Muscle layer of duodenum (tissue), 2 donors: ENCODE measurements around the gene OLFM3.

Experiments
- H3K27ac ChIP-seq: one replicate; pipeline ENCODE4 v1.7.0; 2013; ENCODE audit warnings: mild to moderate bottlenecking, low read length
- H3K27me3 ChIP-seq: one replicate; pipeline ENCODE4 v1.7.0; 2013; ENCODE audit warnings: low read depth, mild to moderate bottlenecking, control low read depth, low read length
- H3K36me3 ChIP-seq, 2 donors: one replicate each; pipeline ENCODE4 v1.7.0; 2013; ENCODE audit warnings: low read length in 2 of 2, control low read depth in 1 of 2, mild to moderate bottlenecking in 1 of 2; ENCODE audit not compliant: insufficient read depth in 2 of 2, control insufficient read depth in 1 of 2
- H3K4me1 ChIP-seq, 2 donors: one replicate each; pipeline ENCODE4 v1.7.0; 2013; ENCODE audit warnings: low read length in 2 of 2, mild to moderate bottlenecking in 2 of 2, control low read depth in 1 of 2, moderate library complexity in 1 of 2; ENCODE audit not compliant: insufficient read depth in 2 of 2, control insufficient read depth in 1 of 2
- H3K4me3 ChIP-seq, 2 donors: one replicate each; pipeline ENCODE4 v1.7.0; 2013; ENCODE audit warnings: low read length in 2 of 2, low read depth in 1 of 2, mild to moderate bottlenecking in 1 of 2
- H3K9me3 ChIP-seq, 2 donors: one replicate each; pipeline ENCODE4 v1.7.0; 2013; ENCODE audit warnings: low read length in 2 of 2, control low read depth in 1 of 2, mild to moderate bottlenecking in 1 of 2; ENCODE audit not compliant: control insufficient read depth in 1 of 2
- donor health status: healthy.

Gene OLFM3

DNA sequence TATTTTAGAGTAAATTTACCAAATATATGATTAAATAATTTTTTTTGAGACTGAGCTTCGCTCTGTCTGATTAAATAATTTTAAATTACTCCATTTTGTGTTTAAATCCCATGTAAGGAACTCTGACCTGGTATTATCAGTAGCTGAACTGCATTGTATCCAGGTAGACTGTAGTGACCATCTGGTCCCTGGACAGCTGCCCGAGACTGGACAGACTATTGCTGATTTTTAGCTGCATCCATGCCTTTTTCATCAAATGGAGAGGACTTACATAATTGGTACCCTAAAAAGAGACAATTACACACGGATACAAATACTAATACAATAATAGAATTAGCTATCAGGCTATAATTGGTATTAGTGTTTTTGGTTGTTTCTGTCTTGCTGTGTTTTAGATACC lies 20.6 kb downstream of the OLFM3 start:
- Histone ChIP-seq H3K4me1 (no peaks in the 10 kb centered on the region), H3K36me3 (no peaks in the 10 kb centered on the region), H3K27ac (no peak overlapping the region), H3K4me3 (no peak overlapping the region), H3K27me3 (no peaks in the 10 kb centered on the region), H3K9me3 (no peaks in the 10 kb centered on the region)

DNA sequence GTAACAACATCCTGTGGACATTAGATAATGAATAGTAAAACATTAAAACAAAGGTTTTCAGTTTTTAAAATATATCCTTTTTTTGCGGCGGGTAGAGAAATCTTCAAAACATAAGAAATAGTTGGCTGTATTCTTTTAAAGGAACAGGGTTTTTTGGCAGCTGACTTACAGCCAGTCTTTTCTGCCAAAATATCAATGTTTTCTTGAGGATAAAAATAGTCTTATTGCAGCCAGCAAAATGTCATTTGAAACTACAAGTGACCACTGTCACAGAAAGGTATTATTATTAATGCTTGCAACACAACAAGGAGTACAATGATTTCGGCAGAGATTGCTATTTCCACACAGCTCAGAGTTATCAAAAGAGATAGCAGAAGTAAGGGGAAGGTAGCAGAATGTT lies 21.4 kb downstream of the OLFM3 start:
- H3K4me3 ChIP-seq = no peak overlapping the region
- no peaks in the 10 kb centered on the region for H3K27me3 ChIP-seq
- no peaks in the 10 kb centered on the region for H3K4me1 ChIP-seq
- H3K9me3 ChIP-seq = no peaks in the 10 kb centered on the region
- no peaks in the 10 kb centered on the region for H3K36me3 ChIP-seq
- no peak overlapping the region for H3K27ac ChIP-seq

GRCh38 chr1:101974599-101975274 lies 22.0 kb downstream of the OLFM3 start:
- Histone ChIP-seq H3K27me3 (no peaks in the 10 kb centered on the region), H3K4me1 (no peaks in the 10 kb centered on the region), H3K4me3 (no peak overlapping the region), H3K9me3 (no peaks in the 10 kb centered on the region), H3K27ac (no peak overlapping the region), H3K36me3 (no peaks in the 10 kb centered on the region)

GRCh38 chr1:101971304-101971703 lies 25.4 kb downstream of the OLFM3 start:
- Histone ChIP-seq H3K4me1 (no peaks in the 10 kb centered on the region), H3K9me3 (no peaks in the 10 kb centered on the region), H3K27me3 (no peaks in the 10 kb centered on the region), H3K4me3 (no peak overlapping the region), H3K27ac (no peak overlapping the region), H3K36me3 (no peaks in the 10 kb centered on the region)

- H3K27ac ChIP-seq = no peak overlapping the region
- no peaks in the 10 kb centered on the region for H3K9me3 ChIP-seq
- no peaks in the 10 kb centered on the region for H3K27me3 ChIP-seq
- H3K36me3 ChIP-seq = no peaks in the 10 kb centered on the region
- H3K4me3 ChIP-seq = no peak overlapping the region
- H3K4me1 ChIP-seq = no peaks in the 10 kb centered on the region
Observed at GRCh38 chr1:101967871-101968270, 28.9 kb downstream of the OLFM3 start.

DNA sequence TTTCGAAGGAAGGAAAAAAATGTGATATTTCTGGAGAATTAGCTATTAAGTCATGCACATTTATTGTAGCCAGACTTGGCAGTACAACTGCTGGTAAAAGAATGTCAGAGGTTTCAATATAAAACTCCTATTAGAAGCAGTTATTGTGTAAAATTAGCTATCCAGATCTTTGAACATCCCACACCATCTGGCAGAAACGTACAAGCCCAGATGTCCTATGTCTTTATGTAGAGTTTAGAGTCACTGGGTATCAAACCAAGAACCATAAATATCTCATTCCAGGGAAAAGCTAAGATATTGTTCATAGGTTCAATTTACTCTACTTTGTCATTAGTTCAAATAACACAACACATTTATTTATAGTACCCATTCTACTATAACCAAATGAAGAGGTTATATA lies 31.4 kb downstream of the OLFM3 start:
- Histone ChIP-seq H3K4me3 (no peak overlapping the region), H3K4me1 (no peaks in the 10 kb centered on the region), H3K9me3 (no peaks in the 10 kb centered on the region), H3K36me3 (no peaks in the 10 kb centered on the region), H3K27ac (no peak overlapping the region), H3K27me3 (no peaks in the 10 kb centered on the region)

GRCh38 chr1:101964708-101965107 lies 32.0 kb downstream of the OLFM3 start:
- Histone ChIP-seq H3K36me3 (no peaks in the 10 kb centered on the region), H3K9me3 (no peaks in the 10 kb centered on the region), H3K27me3 (no peaks in the 10 kb centered on the region), H3K4me3 (no peak overlapping the region), H3K27ac (no peak overlapping the region), H3K4me1 (no peaks in the 10 kb centered on the region)

DNA sequence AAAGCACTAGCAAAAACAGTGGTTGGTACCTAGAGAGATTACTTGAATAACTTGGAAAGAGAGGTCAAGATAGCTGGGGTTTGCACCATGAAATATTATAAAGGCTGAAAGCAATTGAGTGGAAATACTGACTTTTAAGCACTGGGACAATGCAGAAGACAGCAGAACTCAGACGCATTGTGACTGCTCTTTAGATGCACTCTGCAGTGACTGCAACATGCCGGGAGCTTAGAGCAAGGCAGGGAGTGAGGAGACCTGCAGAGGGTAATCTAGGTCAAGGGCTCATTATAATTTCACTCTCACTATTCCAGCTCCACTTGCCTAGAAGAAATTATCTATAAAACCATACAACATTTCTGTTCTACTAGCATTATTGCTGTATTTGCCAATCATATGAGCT lies 36.6 kb downstream of the OLFM3 start:
- Histone ChIP-seq H3K9me3 (no peaks in the 10 kb centered on the region), H3K4me1 (no peaks in the 10 kb centered on the region), H3K36me3 (no peaks in the 10 kb centered on the region), H3K27ac (no peak overlapping the region), H3K4me3 (no peak overlapping the region), H3K27me3 (no peaks in the 10 kb centered on the region)

DNA sequence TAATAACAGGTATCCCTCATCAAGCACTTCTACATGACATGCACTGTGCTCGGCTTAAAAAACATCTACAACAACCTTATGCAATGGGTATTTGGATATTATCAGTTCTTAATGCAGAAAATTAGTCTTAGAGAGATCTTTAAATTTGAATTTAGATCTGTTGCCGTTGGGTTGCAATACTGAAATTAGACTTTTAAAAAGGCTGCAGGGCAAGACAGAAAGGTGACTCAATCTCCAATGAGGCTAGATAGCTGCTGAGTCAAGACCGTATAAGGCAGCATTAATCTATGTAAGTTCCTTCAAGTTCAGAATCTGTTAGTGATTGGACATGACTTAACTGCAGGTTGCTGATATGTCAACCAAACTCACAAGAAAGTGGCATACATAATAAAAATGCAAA lies 37.3 kb downstream of the OLFM3 start:
- Histone ChIP-seq H3K27me3 (no peaks in the 10 kb centered on the region), H3K36me3 (no peaks in the 10 kb centered on the region), H3K4me3 (peak overlapping the region in 1 of 2 donors; percentile 3), H3K27ac (no peak overlapping the region), H3K4me1 (no peaks in the 10 kb centered on the region), H3K9me3 (no peaks in the 10 kb centered on the region)

DNA sequence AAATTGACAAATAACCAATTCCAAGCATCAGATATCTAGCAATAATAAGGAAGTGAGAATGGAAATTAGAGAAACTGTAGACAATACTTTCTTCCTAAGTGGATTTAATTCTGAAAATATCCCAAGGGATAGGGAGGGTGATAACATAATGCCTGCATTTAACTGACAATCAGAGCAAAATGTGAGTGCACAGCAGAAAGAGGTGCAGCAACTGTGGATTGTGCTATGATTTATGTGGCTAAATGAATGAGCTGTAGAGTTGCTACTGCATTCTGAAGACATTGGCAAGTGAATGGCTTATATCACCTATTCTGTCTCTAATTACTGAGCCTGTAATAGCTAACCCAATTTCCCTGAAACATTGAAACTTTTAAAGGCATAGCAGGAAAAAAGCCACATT lies 39.0 kb downstream of the OLFM3 start:
- no peaks in the 10 kb centered on the region for H3K27me3 ChIP-seq
- H3K27ac ChIP-seq = no peak overlapping the region
- H3K4me1 ChIP-seq = no peaks in the 10 kb centered on the region
- H3K36me3 ChIP-seq = no peaks in the 10 kb centered on the region
- no peaks in the 10 kb centered on the region for H3K9me3 ChIP-seq
- H3K4me3 ChIP-seq = no peak overlapping the region

- no peaks in the 10 kb centered on the region for H3K36me3 ChIP-seq
- H3K9me3 ChIP-seq = no peaks in the 10 kb centered on the region
- no peak overlapping the region for H3K27ac ChIP-seq
- H3K4me1 ChIP-seq = no peaks in the 10 kb centered on the region
- H3K27me3 ChIP-seq = no peaks in the 10 kb centered on the region
- no peak overlapping the region for H3K4me3 ChIP-seq
Observed at GRCh38 chr1:101953623-101954022, 43.1 kb downstream of the OLFM3 start.

DNA sequence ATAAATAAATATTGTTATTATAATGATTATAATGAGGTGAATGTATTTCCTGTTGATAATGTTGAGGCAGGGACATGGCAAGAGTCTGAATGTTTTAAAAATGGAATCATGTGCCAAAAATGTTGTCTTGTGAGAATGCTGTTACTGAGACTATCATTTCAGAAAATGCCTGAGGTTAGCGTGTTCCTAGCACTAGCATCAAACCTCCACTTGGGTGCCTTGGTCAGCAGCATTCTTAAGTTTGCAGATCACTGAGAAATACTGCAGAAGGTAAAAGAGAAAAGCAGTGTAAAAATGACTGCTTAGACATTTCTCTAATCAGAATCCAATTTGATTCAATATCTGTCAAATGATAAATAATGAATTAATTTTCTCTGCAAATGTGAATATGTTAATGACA lies 50.8 kb downstream of the OLFM3 start:
- Histone ChIP-seq H3K4me3 (no peak overlapping the region), H3K27ac (no peak overlapping the region), H3K36me3 (no peaks in the 10 kb centered on the region)

More for the DNA sequence above, 50.8 kb downstream of the OLFM3 start:
- Histone ChIP-seq H3K4me1 (no peaks in the 10 kb centered on the region), H3K9me3 (no peaks in the 10 kb centered on the region), H3K27me3 (no peaks in the 10 kb centered on the region)
